Progenitor cell of endocrine pancreas (in vitro differentiated cells): ENCODE results near the gene THOC1. TPM values are rescaled to one million over a fixed set of nuclear protein-coding genes. Genes with fewer than 3 reads are reported as not detected.

Experiments
- DNase-seq: peaks from one replicate; pipeline ENCODE4 v3.0.0; 2021; ENCODE audit warnings: low spot score; ENCODE audit not compliant: unreplicated experiment
- H3K27ac Mint-ChIP-seq: 2 replicates; pipeline ENCODE4 v1.8.0; 2021; ENCODE audit warnings: mild to moderate bottlenecking, moderate library complexity, mixed read lengths
- H3K27me3 Mint-ChIP-seq: 2 replicates; pipeline ENCODE4 v1.8.0; 2021; ENCODE audit warnings: mixed read lengths
- H3K36me3 Mint-ChIP-seq: 2 replicates; pipeline ENCODE4 v1.8.0; 2022; ENCODE audit warnings: mixed read lengths; ENCODE audit not compliant: insufficient read depth
- H3K4me1 Mint-ChIP-seq: 2 replicates; pipeline ENCODE4 v1.8.0; 2021; ENCODE audit warnings: low read depth, mixed read lengths
- H3K4me3 Mint-ChIP-seq: 2 replicates; pipeline ENCODE4 v1.8.0; 2021; ENCODE audit warnings: low read depth, mild to moderate bottlenecking, moderate library complexity, mixed read lengths
- H3K9me3 Mint-ChIP-seq: 2 replicates; pipeline ENCODE4 v1.8.0; 2021; ENCODE audit warnings: low read depth, mixed read lengths
- CTCF ChIP-seq: fragments of 200-600 bp; sonication (generic); IDR thresholded peaks from one replicate; pipeline ENCODE4 v1.5.0; 2021; ENCODE audit warnings: antibody characterized with exemption, mild to moderate bottlenecking; ENCODE audit not compliant: unreplicated experiment
- long read RNA-seq: library from polyadenylated mRNA; unstranded; transcript quantifications from one replicate; pipeline ENCODE4 v2.0.0, GENCODE V29; 2020
- total RNA-seq: library from RNA; stranded (reverse); gene quantifications from 2 replicates; pipeline ENCODE4 v1.2.1, GENCODE V29; 2021

The THOC1 gene
- 92.9 and 102 TPM in 2 replicates for total RNA-seq
- long read RNA-seq, transcript THOC1-210 (3 exons, 552 nt), result minor isoform, 44 of 313 reads
- long read RNA-seq, transcript THOC1-201 (21 exons, 2,087 nt), result major isoform, 194 of 313 reads
- long read RNA-seq, transcript THOC1-206 (20 exons, 2,277 nt), result minor isoform, 11 of 313 reads
- long read RNA-seq, partial matches to known transcripts, result 20 of 313 reads
- long read RNA-seq, other reads (novel, unspliced or antisense), result 35 of 313 reads

- peaks cover 7% of the 10 kb centered on the region for H3K36me3 Mint-ChIP-seq
- peak within 1 kb of the TSS; percentile 99 for H3K27ac Mint-ChIP-seq
Measured at GRCh38 chr18:267688-268552, at the start of gene THOC1. THOC1 (minus strand) TSS chr18:268047; CDS start chr18:268019, 28 bp downstream.

GRCh38 chr18:317618-318017, 49.8 kb upstream of the THOC1 start:
- no peak for TF ChIP-seq CTCF
- no peak for DNase-seq
- Mint-ChIP-seq H3K27ac (no peak overlapping the region), H3K36me3 (no peaks in the 10 kb centered on the region), H3K9me3 (no peaks in the 10 kb centered on the region), H3K4me1 (peaks cover 2% of the 10 kb centered on the region), H3K27me3 (no peaks in the 10 kb centered on the region), H3K4me3 (no peak overlapping the region)

More at GRCh38 chr18:267688-268552, at the start of gene THOC1:
- no peaks in the 10 kb centered on the region for H3K9me3 Mint-ChIP-seq
- peaks cover 19% of the 10 kb centered on the region for H3K4me1 Mint-ChIP-seq
- no peak for TF ChIP-seq CTCF
- peak; percentile 83 for DNase-seq
- H3K27me3 Mint-ChIP-seq, result no peaks in the 10 kb centered on the region
- H3K4me3 Mint-ChIP-seq, result peak within 1 kb of the TSS; percentile 98

GRCh38 chr18:316393-316792, 48.5 kb upstream of the THOC1 start:
- Mint-ChIP-seq H3K4me1 (peaks cover 2% of the 10 kb centered on the region), H3K27ac (no peak overlapping the region), H3K27me3 (no peaks in the 10 kb centered on the region), H3K9me3 (no peaks in the 10 kb centered on the region), H3K4me3 (no peak overlapping the region), H3K36me3 (no peaks in the 10 kb centered on the region)
- DNase-seq, result no peak
- no peak for TF ChIP-seq CTCF

- Mint-ChIP-seq H3K27me3 (no peaks in the 10 kb centered on the region), H3K4me3 (no peak overlapping the region), H3K9me3 (no peaks in the 10 kb centered on the region), H3K27ac (no peak overlapping the region), H3K4me1 (no peaks in the 10 kb centered on the region), H3K36me3 (no peaks in the 10 kb centered on the region)
- no peak for TF ChIP-seq CTCF
- no peak for DNase-seq
Measured at GRCh38 chr18:313931-314330, 46.1 kb upstream of the THOC1 start.

- Mint-ChIP-seq H3K9me3 (no peaks in the 10 kb centered on the region), H3K27me3 (peaks cover 3% of the 10 kb centered on the region), H3K4me3 (no peak overlapping the region), H3K36me3 (no peaks in the 10 kb centered on the region), H3K27ac (no peak overlapping the region), H3K4me1 (no peaks in the 10 kb centered on the region)
- no peak for DNase-seq
- no peak for TF ChIP-seq CTCF
Measured at GRCh38 chr18:312415-312814, 44.6 kb upstream of the THOC1 start.
